Natural killer cell (primary cell): Measurements from ENCODE around the gene PHACTR1. TPM values are rescaled to one million over a fixed set of nuclear protein-coding genes. Genes with fewer than 3 reads are reported as not detected.

ENCODE experiments used
- ATAC-seq, 3 donors: fragments of 150-1000 bp in 2 of 3; fragments of 200-7000 bp in 1 of 3; cut with Tn5 transposase; 1 replicate in 1 of 3; 2 replicates in 2 of 3; pipeline ENCODE4 v1.10.0; 2021; ENCODE audit warnings: mild to moderate bottlenecking in 2 of 3, moderate library complexity in 2 of 3
- DNase-seq, 2 donors: peaks; one replicate each; pipeline versions ENCODE4 v3.0.0 to v3.0.0-alpha.2; 2013 to 2021; ENCODE audit warnings: mixed read lengths in 1 of 2
- H3K27ac ChIP-seq: one replicate; pipeline ENCODE4 v1.5.1; 2013; ENCODE audit warnings: mild to moderate bottlenecking, low read length
- H3K27me3 ChIP-seq: one replicate; pipeline ENCODE4 v1.6.1; 2013; ENCODE audit warnings: low read length; ENCODE audit not compliant: control insufficient read depth, insufficient read depth
- H3K36me3 ChIP-seq: one replicate; pipeline ENCODE4 v1.6.1; 2013; ENCODE audit warnings: low read length; ENCODE audit not compliant: control insufficient read depth, insufficient read depth
- H3K4me1 ChIP-seq: one replicate; pipeline ENCODE4 v1.6.1; 2013; ENCODE audit warnings: low read length; ENCODE audit not compliant: control insufficient read depth, insufficient read depth
- H3K4me3 ChIP-seq: one replicate; pipeline ENCODE4 v1.5.1; 2013; ENCODE audit warnings: low read length
- H3K9me3 ChIP-seq: one replicate; pipeline ENCODE4 v1.6.1; 2013; ENCODE audit warnings: low read length; ENCODE audit not compliant: control insufficient read depth, insufficient read depth
- H3K27ac Mint-ChIP-seq, 2 donors: one replicate each; pipeline ENCODE4 v1.8.0; 2022; ENCODE audit warnings: mild to moderate bottlenecking in 2 of 2, mixed read lengths in 2 of 2, moderate library complexity in 1 of 2
- H3K27me3 Mint-ChIP-seq, 2 donors: one replicate each; pipeline ENCODE4 v1.8.0; 2022; ENCODE audit warnings: low read depth in 2 of 2, mixed read lengths in 2 of 2
- H3K36me3 Mint-ChIP-seq: one replicate; pipeline ENCODE4 v1.8.0; 2022; ENCODE audit warnings: mixed read lengths
- H3K4me1 Mint-ChIP-seq, 2 donors: one replicate each; pipeline ENCODE4 v1.8.0; 2022; ENCODE audit warnings: mixed read lengths in 2 of 2
- H3K4me3 Mint-ChIP-seq: one replicate; pipeline ENCODE4 v1.8.0; 2022; ENCODE audit warnings: mild to moderate bottlenecking, moderate library complexity, mixed read lengths
- H3K9me3 Mint-ChIP-seq, 2 donors: one replicate each; pipeline ENCODE4 v1.8.0; 2022; ENCODE audit warnings: mixed read lengths in 2 of 2
- WGBS: methylation state at CpG from one replicate; pipeline ENCODE4 v1.1.7; 2013; ENCODE audit warnings: missing lambda C conversion rate; ENCODE audit not compliant: insufficient coverage; 5-methylcytosine and 5-hydroxymethylcytosine counted together
- intact Hi-C: fragments of 100-400 bp; cut with micrococcal nuclease; formaldehyde crosslinking; loops from one replicate; pipeline ENCODE4 v1.14.2; 2022
- total RNA-seq, 4 donors: library from RNA; stranded (reverse); fragments of 120-200 nt in 1 of 4; gene quantifications; one replicate each; pipeline versions ENCODE4 v1.2.3 to v1.2.4, GENCODE V29; 2013 to 2022
- TF ChIP-seq, protein P1 (sequence below): fragments of 200-600 bp; IDR thresholded peaks from one replicate; pipeline ENCODE4 v1.8.0; 2022; ENCODE audit warnings: antibody characterized with exemption

Gene PHACTR1
- total RNA-seq, 3 donors from 2014 or later (not counting 1 experiment from before 2014, with no cell fraction given): 5.2 to 19.0 (median 5.4) TPM

DNA sequence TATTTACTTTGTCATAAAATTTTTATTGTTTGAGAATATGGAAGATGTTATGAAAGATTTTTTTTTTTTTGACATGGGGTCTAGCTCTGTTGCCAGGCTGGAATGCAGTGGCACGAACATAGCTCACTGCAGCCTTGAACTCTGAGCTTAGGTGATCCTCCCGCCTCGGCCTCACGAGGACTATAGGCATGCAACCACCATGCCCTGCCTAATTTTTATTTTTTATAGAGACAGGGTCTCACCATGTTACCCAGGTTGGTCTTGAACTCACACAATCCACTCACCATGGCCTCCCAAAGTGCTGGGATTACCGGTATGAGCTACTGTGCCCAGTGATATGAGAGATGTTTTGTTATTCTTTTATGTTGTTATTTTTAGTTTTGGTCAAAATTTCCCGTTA, 316.0 kb downstream of the PHACTR1 start:
- no peak overlapping the region for H3K4me3 ChIP-seq
- Mint-ChIP-seq H3K27ac (no peak overlapping the region), H3K4me3 (no peak overlapping the region), H3K36me3 (no peaks in the 10 kb centered on the region), H3K27me3 (peaks cover 12 to 35% of the 10 kb centered on the region in 2 donors), H3K9me3 (peaks cover 0 to 3% of the 10 kb centered on the region in 2 donors), H3K4me1 (no peaks in the 10 kb centered on the region)
- intact Hi-C loops: no loop called here
- H3K27me3 ChIP-seq: peaks cover 2% of the 10 kb centered on the region
- no peaks in the 10 kb centered on the region for H3K9me3 ChIP-seq
- DNase-seq (no peak), ATAC-seq (no peak)
- no peaks in the 10 kb centered on the region for H3K4me1 ChIP-seq
- no peaks in the 10 kb centered on the region for H3K36me3 ChIP-seq
- 68% methylated on average over 4 of the region's 6 CpGs for whole genome bisulfite sequencing
- TF ChIP-seq, protein P1, sequence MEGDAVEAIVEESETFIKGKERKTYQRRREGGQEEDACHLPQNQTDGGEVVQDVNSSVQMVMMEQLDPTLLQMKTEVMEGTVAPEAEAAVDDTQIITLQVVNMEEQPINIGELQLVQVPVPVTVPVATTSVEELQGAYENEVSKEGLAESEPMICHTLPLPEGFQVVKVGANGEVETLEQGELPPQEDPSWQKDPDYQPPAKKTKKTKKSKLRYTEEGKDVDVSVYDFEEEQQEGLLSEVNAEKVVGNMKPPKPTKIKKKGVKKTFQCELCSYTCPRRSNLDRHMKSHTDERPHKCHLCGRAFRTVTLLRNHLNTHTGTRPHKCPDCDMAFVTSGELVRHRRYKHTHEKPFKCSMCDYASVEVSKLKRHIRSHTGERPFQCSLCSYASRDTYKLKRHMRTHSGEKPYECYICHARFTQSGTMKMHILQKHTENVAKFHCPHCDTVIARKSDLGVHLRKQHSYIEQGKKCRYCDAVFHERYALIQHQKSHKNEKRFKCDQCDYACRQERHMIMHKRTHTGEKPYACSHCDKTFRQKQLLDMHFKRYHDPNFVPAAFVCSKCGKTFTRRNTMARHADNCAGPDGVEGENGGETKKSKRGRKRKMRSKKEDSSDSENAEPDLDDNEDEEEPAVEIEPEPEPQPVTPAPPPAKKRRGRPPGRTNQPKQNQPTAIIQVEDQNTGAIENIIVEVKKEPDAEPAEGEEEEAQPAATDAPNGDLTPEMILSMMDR: no peak
- no peak overlapping the region for H3K27ac ChIP-seq

DNA sequence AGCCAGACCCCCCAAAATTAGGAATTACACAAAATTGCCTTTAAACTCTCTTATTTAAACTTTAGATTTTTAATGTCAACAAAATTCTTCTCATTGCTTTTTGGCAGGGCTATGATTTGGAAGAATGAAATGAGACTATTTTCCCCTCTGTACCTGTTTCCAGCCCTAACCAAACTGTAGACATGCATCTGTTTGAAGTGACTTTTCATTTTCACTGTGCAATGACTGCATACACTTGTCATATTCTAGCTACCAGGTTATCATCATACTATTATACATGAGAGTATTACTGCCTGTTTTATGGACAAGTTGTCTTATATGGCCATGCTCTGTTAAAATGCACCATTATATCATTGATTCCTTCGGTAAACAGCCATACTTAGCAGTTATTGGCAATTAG, 316.6 kb downstream of the PHACTR1 start:
- Histone ChIP-seq H3K36me3 (no peaks in the 10 kb centered on the region), H3K27me3 (peaks cover 2% of the 10 kb centered on the region), H3K4me3 (no peak overlapping the region), H3K9me3 (no peaks in the 10 kb centered on the region), H3K4me1 (no peaks in the 10 kb centered on the region), H3K27ac (no peak overlapping the region)
- peaks cover 0 to 3% of the 10 kb centered on the region in 2 donors for H3K9me3 Mint-ChIP-seq
- H3K27ac Mint-ChIP-seq: no peak overlapping the region
- intact Hi-C loops: no loop called here
- no peaks in the 10 kb centered on the region for H3K36me3 Mint-ChIP-seq
- peaks cover 12 to 35% of the 10 kb centered on the region in 2 donors for H3K27me3 Mint-ChIP-seq
- no peaks in the 10 kb centered on the region for H3K4me1 Mint-ChIP-seq
- ATAC-seq (no peak), DNase-seq (no peak)
- 100% methylated on average over 1 of the region's 1 CpG for WGBS
- H3K4me3 Mint-ChIP-seq: no peak overlapping the region
- TF ChIP-seq, protein P1: no peak

DNA sequence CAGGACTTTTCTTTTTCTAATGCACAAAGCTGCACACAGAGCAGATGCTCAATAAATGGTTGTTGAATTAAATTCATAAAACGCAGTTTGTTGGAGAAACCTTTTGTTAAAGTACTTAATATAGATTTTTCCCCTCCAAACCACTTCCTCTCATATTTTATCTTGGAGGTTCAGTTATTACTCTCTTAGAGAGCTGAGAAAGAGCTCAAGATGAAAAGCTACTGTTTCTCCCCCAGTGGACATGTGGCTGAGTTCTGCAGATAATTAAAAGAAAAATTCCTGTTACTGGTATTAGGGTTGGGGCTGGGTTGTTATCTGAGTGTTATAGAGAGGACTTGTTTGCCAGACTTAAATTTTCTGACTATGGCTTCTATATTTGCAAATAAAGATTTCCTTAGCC, 317.7 kb downstream of the PHACTR1 start:
- WGBS: no CpG with 5 or more reads among the region's 1 CpG
- Mint-ChIP-seq H3K27me3 (peaks cover 5 to 28% of the 10 kb centered on the region in 2 donors), H3K9me3 (peaks cover 0 to 3% of the 10 kb centered on the region in 2 donors), H3K36me3 (no peaks in the 10 kb centered on the region), H3K4me1 (no peaks in the 10 kb centered on the region), H3K27ac (no peak overlapping the region), H3K4me3 (no peak overlapping the region)
- H3K27ac ChIP-seq: no peak overlapping the region
- no peak overlapping the region for H3K4me3 ChIP-seq
- H3K36me3 ChIP-seq: no peaks in the 10 kb centered on the region
- peaks cover 2% of the 10 kb centered on the region for H3K27me3 ChIP-seq
- TF ChIP-seq, protein P1: no peak
- no peaks in the 10 kb centered on the region for H3K4me1 ChIP-seq
- no peaks in the 10 kb centered on the region for H3K9me3 ChIP-seq
- ATAC-seq (no peak), DNase-seq (no peak)
- intact Hi-C loops: no loop called here

DNA sequence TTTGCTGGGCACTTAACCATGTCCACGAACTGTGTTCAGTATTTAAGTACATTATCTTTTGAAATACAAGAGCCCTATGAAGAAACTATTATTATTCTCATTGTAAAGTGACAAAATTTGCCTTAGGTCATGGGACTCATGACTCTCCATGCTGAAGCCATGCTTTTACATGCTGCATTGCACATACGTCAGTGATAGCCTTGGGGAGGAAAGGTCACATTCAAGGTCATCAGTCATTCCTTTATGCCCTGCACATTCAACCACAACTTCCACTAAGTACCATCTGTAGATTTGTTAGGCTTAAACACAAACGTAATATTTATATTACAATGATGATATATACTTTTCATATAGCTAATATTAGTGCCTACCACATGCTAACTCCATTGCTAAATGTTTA, 319.0 kb downstream of the PHACTR1 start:
- H3K36me3 ChIP-seq: no peaks in the 10 kb centered on the region
- no peak overlapping the region for H3K27ac ChIP-seq
- Mint-ChIP-seq H3K27me3 (peaks cover 5 to 15% of the 10 kb centered on the region in 2 donors), H3K36me3 (no peaks in the 10 kb centered on the region), H3K4me1 (no peaks in the 10 kb centered on the region), H3K27ac (no peak overlapping the region), H3K9me3 (peaks cover 0 to 3% of the 10 kb centered on the region in 2 donors), H3K4me3 (no peak overlapping the region)
- TF ChIP-seq, protein P1: no peak
- WGBS: 100% methylated on average over 1 of the region's 3 CpGs
- no peak for DNase-seq
- peaks cover 2% of the 10 kb centered on the region for H3K27me3 ChIP-seq
- H3K4me3 ChIP-seq: no peak overlapping the region
- no peaks in the 10 kb centered on the region for H3K9me3 ChIP-seq
- intact Hi-C loops: no loop called here
- ATAC-seq: no peak
- no peaks in the 10 kb centered on the region for H3K4me1 ChIP-seq
